Right lobe of liver (tissue), 4 donors: ENCODE measurements around the gene CDC25C.

Experiments used
- CTCF ChIP-seq, 4 donors: fragments of 200-600 bp in 3 of 4; fragments of 450-650 bp in 1 of 4; IDR thresholded peaks; one replicate each; pipeline versions ENCODE4 v1.5.1 to v1.8.0; 2016 to 2022; ENCODE audit warnings: antibody characterized with exemption in 4 of 4, mild to moderate bottlenecking in 2 of 4
- POLR2A ChIP-seq: fragments of 450-650 bp; IDR thresholded peaks from one replicate; pipeline ENCODE4 v1.6.1; 2017; ENCODE audit warnings: antibody characterized with exemption, mild to moderate bottlenecking
- donor health status: DM: no; HTN: no; CAD: no.
- donor health status: DM: no; HTN: no; CAD: no.
- donor health status: DM: no; HTN: yes; CAD: no.

- TF ChIP-seq CTCF (IDR thresholded peaks at IDR 0.05) = peak in 2 of 4 donors; percentile 7 to 14
- TF ChIP-seq POLR2A = peak; percentile 100
Observed at GRCh38 chr5:138337685-138338410, 6.2 kb upstream of the CDC25C start, which contains the start of gene FAM53C.
